Femur (tissue), 1 donor: ENCODE measurements around the gene GRIP1.

ENCODE experiments used
- DNase-seq: peaks from one replicate; pipeline ENCODE4 v3.0.0-alpha.2; 2017

Gene GRIP1

GRCh38 chr12:66644151-66644550, 34.7 kb downstream of the GRIP1 start:
- DNase-seq = no peak

- no peak for DNase-seq
Measured at GRCh38 chr12:66640691-66641460, 38.0 kb downstream of the GRIP1 start.

- DNase-seq = no peak
Measured at GRCh38 chr12:66638666-66639065, 40.2 kb downstream of the GRIP1 start.

DNA sequence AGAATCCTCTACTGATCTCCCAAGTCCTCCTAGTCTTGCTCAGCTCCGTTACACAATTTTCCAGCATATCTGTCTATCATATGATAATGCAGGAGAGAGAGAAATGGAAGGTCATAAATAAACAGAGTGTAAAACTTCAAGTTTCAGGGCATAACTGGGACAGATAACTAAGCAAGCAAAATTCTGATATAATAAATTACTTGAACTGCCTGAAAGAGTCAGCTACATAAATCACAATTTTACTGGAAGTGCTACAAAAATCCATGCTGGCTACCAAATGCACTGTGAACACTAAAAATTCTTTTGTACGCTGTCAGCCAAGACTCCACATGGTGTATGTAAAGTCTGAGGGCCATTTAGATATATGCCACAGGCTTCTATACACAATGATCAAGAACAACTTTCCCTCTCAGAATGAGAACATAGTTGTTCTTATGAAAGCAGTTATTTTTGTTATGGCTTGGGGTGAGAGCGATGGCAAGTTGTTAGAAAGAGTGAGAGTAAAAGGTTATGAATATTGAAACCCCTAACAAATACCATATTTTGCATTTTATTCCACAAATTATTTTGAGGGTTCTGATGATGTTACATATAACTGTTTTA, 41.1 kb downstream of the GRIP1 start:
- DNase-seq = no peak

- peak; percentile 39 for DNase-seq
Measured at GRCh38 chr12:66636771-66637170, 42.1 kb downstream of the GRIP1 start.

DNA sequence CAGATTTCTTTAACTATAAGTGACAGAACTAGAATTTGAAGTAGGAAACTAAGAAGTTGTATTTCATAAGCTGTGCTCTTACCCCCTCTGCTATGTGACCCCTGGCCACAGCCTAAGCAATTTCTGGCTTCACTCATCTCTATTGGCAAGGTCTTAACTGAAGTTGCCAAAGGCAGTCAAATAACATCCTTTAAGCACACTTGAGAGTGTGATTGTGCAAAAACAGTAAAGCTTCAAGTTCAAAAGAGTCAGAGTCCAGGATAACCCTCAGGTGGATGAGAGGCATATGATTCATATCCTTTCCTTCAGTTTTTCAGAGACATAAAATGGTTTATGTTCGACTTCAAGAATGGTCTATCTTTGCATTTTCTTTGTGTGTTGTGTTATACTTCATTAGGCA, 45.2 kb downstream of the GRIP1 start:
- DNase-seq = no peak

- DNase-seq = no peak
Measured at GRCh38 chr12:66629138-66629870, 49.6 kb downstream of the GRIP1 start.

DNA sequence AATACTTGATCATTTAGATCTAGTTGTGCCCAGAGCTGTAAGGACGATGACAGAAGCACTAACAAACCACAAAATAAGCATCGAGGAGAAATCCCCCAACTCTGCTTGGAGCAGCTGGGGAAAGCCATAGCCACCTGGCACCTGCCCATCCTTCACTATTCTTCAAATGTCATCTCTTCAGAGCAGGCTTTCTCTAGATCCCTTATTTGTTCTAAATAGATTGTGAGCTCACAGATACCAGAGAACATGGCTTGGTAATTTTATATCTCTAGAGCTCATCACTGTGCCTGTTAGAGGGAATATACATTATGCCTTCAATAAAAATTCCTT, 50.9 kb downstream of the GRIP1 start:
- no peak for DNase-seq

DNA sequence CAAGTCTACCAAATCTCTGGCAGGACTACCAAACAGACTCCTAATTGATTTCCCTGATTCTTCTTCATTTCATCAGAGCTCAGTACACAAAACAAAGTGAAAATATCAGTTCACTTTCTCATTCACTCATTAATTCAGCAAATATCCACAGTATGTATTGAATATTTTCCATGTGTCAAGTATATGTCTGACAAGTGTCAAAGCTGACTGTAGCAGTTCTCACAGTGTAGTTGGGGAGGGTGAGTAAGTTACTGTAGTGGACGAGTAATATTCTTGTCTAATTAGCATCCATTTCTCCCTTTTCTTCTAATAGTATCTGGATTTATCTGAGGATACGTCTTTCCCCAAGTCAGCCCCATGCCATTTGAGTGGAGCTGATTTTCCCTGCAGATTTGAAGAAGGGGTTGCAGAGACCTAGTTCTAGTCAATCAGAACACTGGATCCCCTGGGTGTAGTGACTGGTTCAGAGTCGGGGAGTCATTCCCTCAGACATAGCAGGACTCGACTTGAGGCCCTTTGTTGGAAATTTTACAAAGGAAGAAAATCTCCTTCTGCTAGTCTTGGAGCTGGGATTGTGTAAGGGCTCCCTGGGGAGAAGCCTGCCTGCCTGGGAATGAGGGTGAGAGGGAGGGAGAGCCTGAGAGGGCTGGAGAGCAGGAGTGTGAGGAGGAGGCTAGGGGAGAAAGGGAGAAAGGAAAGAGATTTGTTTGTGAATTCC, 51.4 kb downstream of the GRIP1 start:
- DNase-seq = no peak

DNA sequence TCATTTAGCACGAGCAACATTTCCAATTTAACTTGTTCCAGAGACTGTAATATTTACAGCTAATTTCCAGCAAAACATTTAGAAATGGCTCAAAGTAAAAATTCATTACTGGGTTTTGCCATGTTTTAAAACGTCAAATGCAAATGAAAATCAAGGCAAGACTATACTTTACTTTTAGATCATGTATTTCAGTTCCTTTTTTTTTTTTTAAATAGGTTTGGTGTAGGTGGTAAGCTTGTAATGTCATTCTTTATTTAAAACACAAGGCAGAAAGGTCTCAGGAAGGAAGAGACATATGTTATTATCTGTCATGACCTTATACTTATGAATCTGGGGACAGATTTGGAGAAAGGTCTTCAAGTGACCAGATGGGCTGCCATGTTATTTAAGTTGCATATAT, 54.1 kb downstream of the GRIP1 start:
- DNase-seq = no peak

DNA sequence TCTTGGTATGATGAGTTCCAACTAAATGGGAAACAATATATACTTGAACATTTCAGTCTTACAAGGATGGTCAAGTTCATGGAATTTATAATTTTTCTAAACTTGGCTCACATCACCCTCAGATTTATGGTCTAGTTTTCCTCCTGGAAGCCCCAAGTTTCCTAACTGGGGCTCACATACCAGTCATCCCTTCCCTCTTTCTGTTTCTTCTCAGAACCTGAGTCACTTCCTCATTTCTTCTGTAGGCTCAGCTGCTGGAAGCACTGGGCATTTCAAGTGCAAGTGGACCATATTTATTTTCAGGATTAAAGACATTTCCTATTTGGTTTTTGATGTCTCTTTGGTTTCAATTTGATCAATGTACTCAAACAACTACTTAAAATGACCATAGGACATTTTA, 55.4 kb downstream of the GRIP1 start:
- DNase-seq = no peak

GRCh38 chr12:66620688-66621087, 58.2 kb downstream of the GRIP1 start:
- no peak for DNase-seq

DNA sequence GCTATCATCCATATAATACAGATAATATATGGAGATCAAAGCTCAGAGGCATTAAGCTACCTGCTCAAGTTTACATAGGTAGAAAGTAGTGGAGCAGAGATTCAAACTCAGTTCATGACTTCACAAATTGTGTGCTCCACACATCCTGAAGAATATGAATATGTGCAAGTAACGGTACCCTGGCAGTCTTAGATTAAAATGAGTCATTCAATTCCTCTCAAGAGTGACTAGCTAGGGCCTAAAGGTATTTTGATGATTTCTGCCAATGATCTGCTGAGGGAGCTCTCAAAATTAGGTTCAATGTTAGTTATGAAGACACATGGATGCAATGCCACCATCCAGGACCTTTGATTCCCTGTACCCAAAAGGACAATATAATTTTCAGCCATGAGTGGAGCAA, 58.9 kb downstream of the GRIP1 start:
- DNase-seq = no peak

GRCh38 chr12:66617991-66618390, 60.9 kb downstream of the GRIP1 start:
- no peak for DNase-seq

DNA sequence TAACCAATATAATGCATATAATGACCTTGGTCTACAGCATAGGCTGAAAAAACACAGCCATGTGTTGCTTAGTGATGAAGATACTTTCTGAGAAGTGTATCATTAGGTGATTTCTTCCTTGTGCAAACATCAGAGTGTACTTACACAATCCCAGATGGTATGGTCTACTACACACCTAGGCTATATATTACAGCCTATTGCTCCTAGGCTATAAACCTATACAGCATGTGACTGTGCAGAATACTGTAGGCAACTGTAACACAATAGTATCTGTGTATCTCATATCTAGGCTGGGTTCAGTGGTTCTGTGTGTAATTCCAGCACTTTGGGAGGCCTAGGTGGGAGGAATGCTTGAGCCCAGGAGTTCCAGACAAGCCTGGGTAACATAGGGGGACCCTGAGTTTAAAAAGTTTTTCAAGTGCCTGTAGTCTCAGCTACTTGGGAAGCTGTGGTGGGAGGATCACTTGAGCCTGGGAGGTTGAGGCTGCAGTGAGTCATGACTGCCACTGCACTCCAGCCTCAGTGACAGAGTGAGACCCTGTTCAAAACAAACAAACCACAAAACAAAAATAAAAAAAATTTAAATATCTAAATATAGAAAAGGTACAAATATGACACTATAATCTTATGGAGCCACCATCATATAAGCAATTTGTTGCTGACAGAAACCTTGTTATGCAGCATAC, 66.6 kb downstream of the GRIP1 start:
- DNase-seq = no peak

- DNase-seq = no peak
Measured at GRCh38 chr12:66607147-66607546, 71.7 kb downstream of the GRIP1 start.

DNA sequence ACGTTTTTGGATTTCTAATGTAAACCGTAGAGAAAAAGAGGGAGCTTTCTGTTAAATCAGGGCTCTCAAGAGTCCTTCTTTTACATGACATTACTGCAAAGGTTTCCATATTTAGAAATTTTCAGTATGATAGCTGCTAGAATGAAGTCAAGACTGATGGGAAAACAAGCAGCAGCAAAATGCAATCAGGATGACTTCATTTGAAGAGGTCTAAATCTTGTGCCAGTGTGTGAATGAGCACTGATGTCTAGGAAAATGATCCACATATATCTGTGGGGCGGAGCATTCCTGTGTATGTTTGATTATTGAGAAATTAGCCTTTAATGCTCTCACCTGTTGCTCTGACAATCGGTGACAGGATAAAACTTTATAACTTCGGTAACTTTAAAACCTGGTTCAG, 73.6 kb downstream of the GRIP1 start:
- no peak for DNase-seq

GRCh38 chr12:66603981-66604479, 74.8 kb downstream of the GRIP1 start:
- DNase-seq = no peak

DNA sequence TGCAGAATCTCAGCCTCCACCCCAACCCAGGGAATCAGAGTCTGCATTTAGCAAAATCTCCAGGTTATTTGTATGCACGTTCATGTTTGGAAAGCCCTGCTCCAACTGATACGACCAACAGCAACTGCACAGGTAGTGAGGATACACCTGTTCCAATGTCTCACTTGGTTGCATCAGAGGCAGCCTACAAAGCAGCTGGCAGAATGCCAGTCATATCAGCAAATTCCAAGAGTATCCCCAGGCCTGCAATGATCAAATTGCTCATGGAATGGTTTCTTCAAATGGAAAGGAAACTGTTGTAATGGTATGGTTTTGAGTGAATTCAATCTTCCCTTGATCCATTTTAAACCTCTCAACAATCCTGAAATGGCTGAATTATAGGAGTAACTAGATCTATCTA, 75.4 kb downstream of the GRIP1 start:
- no peak for DNase-seq

DNA sequence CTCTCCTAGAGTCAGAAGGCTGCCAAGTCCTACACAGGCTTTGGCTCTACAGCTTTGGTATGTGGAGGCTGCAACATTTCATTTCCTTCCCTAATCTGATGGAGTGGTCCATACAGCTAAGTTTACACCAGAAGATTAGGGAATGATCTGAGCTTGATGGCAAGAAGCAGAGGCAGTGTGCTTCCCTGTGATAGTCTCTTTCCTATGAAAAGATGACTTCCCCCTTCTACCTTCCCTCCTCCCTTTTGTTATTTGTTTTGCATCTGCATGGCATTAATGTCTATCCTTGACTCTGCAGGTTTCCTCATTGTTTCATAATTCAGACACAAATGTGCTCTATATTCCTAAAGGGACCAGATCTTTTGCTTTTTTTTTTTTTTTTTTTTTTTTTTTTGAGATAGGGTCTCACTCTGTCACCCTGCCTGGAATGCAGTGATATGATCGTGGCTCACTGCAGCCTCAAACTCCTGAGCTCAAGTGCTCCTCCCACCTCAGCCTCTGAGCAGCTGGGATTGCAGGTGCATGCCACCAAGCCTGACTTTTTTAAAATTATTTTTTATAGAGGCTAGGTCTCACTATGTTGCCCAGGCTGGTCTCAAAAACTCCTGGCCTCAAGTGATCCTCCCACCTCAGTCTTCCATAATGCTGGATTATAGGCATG, 76.3 kb downstream of the GRIP1 start:
- DNase-seq = no peak

- no peak for DNase-seq
Measured at GRCh38 chr12:66600903-66601302, 78.0 kb downstream of the GRIP1 start.

GRCh38 chr12:66599816-66600215, 79.1 kb downstream of the GRIP1 start:
- DNase-seq = no peak
